Sigmoid colon (tissue), 7 donors: ENCODE data around the gene FBXL17. TPM values are rescaled to one million over a fixed set of nuclear protein-coding genes. Genes with fewer than 3 reads are reported as not detected.

Experiments
- DNase-seq: peaks from one replicate; pipeline ENCODE4 v3.0.0-alpha.2; 2019
- H3K27ac ChIP-seq, 4 donors: fragments of 200-600 bp; sonication (generic); one replicate each; pipeline ENCODE4 v1.5.1; 2016 to 2019; ENCODE audit warnings: mild to moderate bottlenecking in 1 of 4
- H3K27me3 ChIP-seq, 3 donors: fragments of 200-600 bp; sonication (generic); one replicate each; pipeline ENCODE4 v1.5.1; 2019; ENCODE audit warnings: mild to moderate bottlenecking in 1 of 3
- H3K36me3 ChIP-seq, 4 donors: fragments of 200-600 bp; sonication (generic); one replicate each; pipeline ENCODE4 v1.5.1; 2016 to 2019
- H3K4me1 ChIP-seq, 4 donors: fragments of 200-600 bp; sonication (generic); one replicate each; pipeline ENCODE4 v1.5.1; 2017 to 2019
- H3K4me3 ChIP-seq, 4 donors: fragments of 200-600 bp; sonication (generic); one replicate each; pipeline ENCODE4 v1.5.1; 2017 to 2019; ENCODE audit warnings: mild to moderate bottlenecking in 2 of 4, moderate library complexity in 1 of 4
- H3K9me3 ChIP-seq, 4 donors: fragments of 200-600 bp in 3 of 4; sonication (generic) in 3 of 4; one replicate each; pipeline versions ENCODE4 v1.5.1 to v1.6.1; 2013 to 2019
- CTCF ChIP-seq, 4 experiments: fragments of 450-650 bp in 3 of 4; fragments of 200-600 bp in 1 of 4; IDR thresholded peaks; one replicate each; pipeline ENCODE4 v1.5.1; 2016 to 2019; ENCODE audit warnings: antibody characterized with exemption in 4 of 4, mild to moderate bottlenecking in 3 of 4, moderate library complexity in 2 of 4
- EP300 ChIP-seq, 4 donors: sonication (generic); formaldehyde crosslinking; IDR thresholded peaks; one replicate each; pipeline ENCODE4 v1.6.1; 2017; ENCODE audit warnings: antibody characterized with exemption in 4 of 4
- POLR2A ChIP-seq, 2 donors: fragments of 450-650 bp; IDR thresholded peaks; one replicate each; pipeline ENCODE4 v1.6.1; 2016; ENCODE audit warnings: antibody characterized with exemption in 2 of 2, mild to moderate bottlenecking in 2 of 2, moderate library complexity in 2 of 2
- POLR2AphosphoS5 ChIP-seq, 4 donors: sonication (generic); formaldehyde crosslinking; IDR thresholded peaks; one replicate each; pipeline ENCODE4 v1.6.1; 2017; ENCODE audit warnings: antibody characterized with exemption in 4 of 4
- WGBS, 2 donors: extraction: QIAGEN DNeasy Blood & Tissue Kit; methylation state at CpG; one replicate each; pipeline ENCODE4 v1.1.7; 2013; 5-methylcytosine and 5-hydroxymethylcytosine counted together
- intact Hi-C: fragments of 100-400 bp; cut with DNase I; formaldehyde crosslinking; loops from one replicate; pipeline ENCODE4 v1.15.1; 2023
- polyA plus RNA-seq, 3 donors: library from polyadenylated mRNA; stranded (reverse); fragments of 200-250 nt; gene quantifications; one replicate each; pipeline ENCODE4 v1.2.3, GENCODE V29; 2013
- total RNA-seq, 4 donors: library from RNA; depleted of rRNA; stranded (reverse); fragments of >200 nt; gene quantifications; one replicate each; pipeline ENCODE4 v1.1.0, GENCODE V29; 2016
- donor health status: healthy with polysubstance abuse.
- donor health status: Bipolar disorder and iron deficiency.
- donor health status: healthy.

FBXL17 gene
- total and polyA plus RNA-seq, 7 donors, result 8.2 to 22.5 (median 16.6) TPM

- no peaks in the 10 kb centered on the region for H3K9me3 ChIP-seq
- peaks cover 0 to 31% (median 23%) of the 10 kb centered on the region in 4 donors for H3K4me1 ChIP-seq
- TF ChIP-seq CTCF (IDR thresholded peaks at IDR 0.05) (no peak), POLR2AphosphoS5 (IDR thresholded peaks at IDR 0.05) (peak in 3 of 4 donors; percentile 28 to 69 (median 61))
- intact Hi-C loops, result no loop called here
- H3K27ac ChIP-seq, result peak overlapping the region in 1 of 4 donors; percentile 20
- H3K4me3 ChIP-seq, result no peak overlapping the region
- DNase-seq, result no peak
- H3K36me3 ChIP-seq, result no peaks in the 10 kb centered on the region
- H3K27me3 ChIP-seq, result no peaks in the 10 kb centered on the region
- 93 to 99% methylated on average over 2 of the region's 2 CpGs for WGBS, 2 donors
Observed at GRCh38 chr5:107863125-107863524, 518.8 kb downstream of the FBXL17 start.

GRCh38 chr5:107861565-107861964 lies 520.3 kb downstream of the FBXL17 start:
- peaks cover 0 to 28% (median 19%) of the 10 kb centered on the region in 4 donors for H3K4me1 ChIP-seq
- H3K9me3 ChIP-seq, result no peaks in the 10 kb centered on the region
- no peak overlapping the region for H3K4me3 ChIP-seq
- WGBS, 2 donors, result 89 to 98% methylated on average over 12 of the region's 12 CpGs
- intact Hi-C loops, result no loop called here
- H3K27ac ChIP-seq, result no peak overlapping the region
- DNase-seq, result no peak
- no peak for TF ChIP-seq CTCF (IDR thresholded peaks at IDR 0.05)
- TF ChIP-seq EP300 (IDR thresholded peaks at IDR 0.05), result no peak
- no peak for TF ChIP-seq POLR2A (IDR thresholded peaks at IDR 0.05)
- TF ChIP-seq POLR2AphosphoS5 (IDR thresholded peaks at IDR 0.05), result no peak
- no peaks in the 10 kb centered on the region for H3K27me3 ChIP-seq
- H3K36me3 ChIP-seq, result no peaks in the 10 kb centered on the region

- DNase-seq, result no peak
- Histone ChIP-seq H3K4me3 (no peak overlapping the region), H3K27ac (no peak overlapping the region), H3K9me3 (no peaks in the 10 kb centered on the region), H3K27me3 (no peaks in the 10 kb centered on the region), H3K4me1 (peaks cover 0 to 24% (median 17%) of the 10 kb centered on the region in 4 donors), H3K36me3 (no peaks in the 10 kb centered on the region)
- 84 to 86% methylated on average over 1 of the region's 1 CpG for WGBS, 2 donors
- no peak for TF ChIP-seq EP300 (IDR thresholded peaks at IDR 0.05)
- TF ChIP-seq POLR2A (IDR thresholded peaks at IDR 0.05), result no peak
- no peak for TF ChIP-seq POLR2AphosphoS5 (IDR thresholded peaks at IDR 0.05)
- no peak for TF ChIP-seq CTCF (IDR thresholded peaks at IDR 0.05)
- intact Hi-C loops, result no loop called here
Observed at GRCh38 chr5:107860044-107860443, 521.9 kb downstream of the FBXL17 start.

GRCh38 chr5:107858788-107859187 lies 523.1 kb downstream of the FBXL17 start:
- Histone ChIP-seq H3K36me3 (no peaks in the 10 kb centered on the region), H3K4me1 (peaks cover 0 to 13% (median 6%) of the 10 kb centered on the region in 4 donors), H3K27me3 (no peaks in the 10 kb centered on the region), H3K27ac (no peak overlapping the region), H3K9me3 (no peaks in the 10 kb centered on the region), H3K4me3 (no peak overlapping the region)
- intact Hi-C loops, result no loop called here
- DNase-seq, result no peak
- 23 to 67% methylated on average over 3 of the region's 3 CpGs for WGBS, 2 donors
- no peak for TF ChIP-seq POLR2AphosphoS5 (IDR thresholded peaks at IDR 0.05)

GRCh38 chr5:107858324-107858723 lies 523.6 kb downstream of the FBXL17 start:
- Histone ChIP-seq H3K4me1 (peaks cover 0 to 8% (median 3%) of the 10 kb centered on the region in 4 donors), H3K9me3 (no peaks in the 10 kb centered on the region), H3K27ac (no peak overlapping the region), H3K4me3 (no peak overlapping the region), H3K27me3 (no peaks in the 10 kb centered on the region), H3K36me3 (no peaks in the 10 kb centered on the region)
- intact Hi-C loops, result no loop called here
- DNase-seq, result no peak
- 45 to 70% methylated on average over 4 of the region's 4 CpGs for WGBS, 2 donors
- TF ChIP-seq EP300 (IDR thresholded peaks at IDR 0.05) (no peak), CTCF (IDR thresholded peaks at IDR 0.05) (no peak), POLR2A (IDR thresholded peaks at IDR 0.05) (no peak)
